Measurements from ENCODE around the gene CHID1.

CHID1 gene

GRCh38 chr11:861105-861479 is 49.5 kb downstream of the CHID1 start:
- Histone ChIP-seq H3K9me3 (ENCODE audit: severe bottlenecking) (no peaks in the 10 kb centered on the region), H3K27me3 (ENCODE audit: insufficient read depth, poor library complexity, severe bottlenecking) (no peaks in the 10 kb centered on the region), H3K36me3 (ENCODE audit: low read depth) (peaks cover 31% of the 10 kb centered on the region), H3K27ac (ENCODE audit: poor library complexity, severe bottlenecking) (no peak overlapping the region), H3K4me1 (ENCODE audit: insufficient read depth, poor library complexity, severe bottlenecking) (no peaks in the 10 kb centered on the region), H3K4me3 (ENCODE audit: severe bottlenecking) (no peak overlapping the region)
- no peak for TF ChIP-seq CTCF (IDR thresholded peaks at IDR 0.05; ENCODE audit: poor library complexity, severe bottlenecking)
- ATAC-seq (ENCODE audit: low read depth) (no peak), DNase-seq (ENCODE audit: low spot score) (no peak)

- no peak overlapping the region for H3K27ac ChIP-seq (ENCODE audit: poor library complexity, severe bottlenecking)
- no peak for ATAC-seq (ENCODE audit: low read depth)
Measured at GRCh38 chr11:860234-861104, 50.1 kb downstream of the CHID1 start.

GRCh38 chr11:859394-860131 is 51.0 kb downstream of the CHID1 start:
- Histone ChIP-seq H3K27ac (ENCODE audit: poor library complexity, severe bottlenecking) (no peak overlapping the region), H3K9me3 (ENCODE audit: severe bottlenecking) (no peaks in the 10 kb centered on the region), H3K36me3 (ENCODE audit: low read depth) (peaks cover 21% of the 10 kb centered on the region), H3K27me3 (ENCODE audit: insufficient read depth, poor library complexity, severe bottlenecking) (no peaks in the 10 kb centered on the region), H3K4me3 (ENCODE audit: severe bottlenecking) (no peak overlapping the region), H3K4me1 (ENCODE audit: insufficient read depth, poor library complexity, severe bottlenecking) (no peaks in the 10 kb centered on the region)
- DNase-seq (ENCODE audit: low spot score) (no peak), ATAC-seq (ENCODE audit: low read depth) (peak; percentile 33)
- no peak for TF ChIP-seq CTCF (IDR thresholded peaks at IDR 0.05; ENCODE audit: poor library complexity, severe bottlenecking)

More at GRCh38 chr11:860234-861104, 50.1 kb downstream of the CHID1 start:
- no peak for DNase-seq (ENCODE audit: low spot score)
- H3K27me3 ChIP-seq (ENCODE audit: insufficient read depth, poor library complexity, severe bottlenecking): no peaks in the 10 kb centered on the region
- H3K36me3 ChIP-seq (ENCODE audit: low read depth): peaks cover 26% of the 10 kb centered on the region
- H3K4me1 ChIP-seq (ENCODE audit: insufficient read depth, poor library complexity, severe bottlenecking): no peaks in the 10 kb centered on the region
- TF ChIP-seq CTCF (IDR thresholded peaks at IDR 0.05; ENCODE audit: poor library complexity, severe bottlenecking): no peak
- no peaks in the 10 kb centered on the region for H3K9me3 ChIP-seq (ENCODE audit: severe bottlenecking)
- no peak overlapping the region for H3K4me3 ChIP-seq (ENCODE audit: severe bottlenecking)

- Histone ChIP-seq H3K27me3 (ENCODE audit: insufficient read depth, poor library complexity, severe bottlenecking) (no peaks in the 10 kb centered on the region), H3K4me1 (ENCODE audit: insufficient read depth, poor library complexity, severe bottlenecking) (no peaks in the 10 kb centered on the region), H3K9me3 (ENCODE audit: severe bottlenecking) (no peaks in the 10 kb centered on the region), H3K36me3 (ENCODE audit: low read depth) (peaks cover 14% of the 10 kb centered on the region), H3K27ac (ENCODE audit: poor library complexity, severe bottlenecking) (no peak overlapping the region), H3K4me3 (ENCODE audit: severe bottlenecking) (no peak overlapping the region)
- TF ChIP-seq CTCF (IDR thresholded peaks at IDR 0.05; ENCODE audit: poor library complexity, severe bottlenecking): no peak
- no peak for DNase-seq (ENCODE audit: low spot score)
- ATAC-seq (ENCODE audit: low read depth): no peak
Measured at GRCh38 chr11:858762-859339, 51.8 kb downstream of the CHID1 start.
